ENCODE data around the gene MFSD6.
"Not testable (repeated sequence)": the region's sequence is repeated elsewhere in the genome, so short reads cannot be mapped to it uniquely, and the experiment has no call there.

MFSD6 gene

GRCh38 chr2:190501702-190502407 is 93.7 kb downstream of the MFSD6 start:
- no peak for DNase-seq (ENCODE audit: low read depth)

GRCh38 chr2:190503088-190503487 is 94.9 kb downstream of the MFSD6 start:
- no peak for DNase-seq (ENCODE audit: low read depth)

- no peak for DNase-seq (ENCODE audit: low read depth)
Observed at GRCh38 chr2:190504912-190505311, 96.8 kb downstream of the MFSD6 start.

- no peak for DNase-seq (ENCODE audit: low read depth)
Observed at GRCh38 chr2:190505696-190506095, 97.5 kb downstream of the MFSD6 start.

- no peak for DNase-seq (ENCODE audit: low read depth)
Observed at GRCh38 chr2:190506666-190507065, 98.5 kb downstream of the MFSD6 start.

GRCh38 chr2:190507135-190507534 is 99.0 kb downstream of the MFSD6 start:
- DNase-seq (ENCODE audit: low read depth), result no peak

GRCh38 chr2:190509895-190510294 is 101.7 kb downstream of the MFSD6 start:
- not testable (repeated sequence) for DNase-seq (ENCODE audit: low read depth)

- DNase-seq (ENCODE audit: low read depth), result peak; percentile 34
Observed at GRCh38 chr2:190511104-190511503, 102.9 kb downstream of the MFSD6 start.

- DNase-seq (ENCODE audit: low read depth), result no peak
Observed at GRCh38 chr2:190512539-190513095, 104.5 kb downstream of the MFSD6 start.

- DNase-seq (ENCODE audit: low read depth), result no peak
Observed at GRCh38 chr2:190513877-190514276, 105.7 kb downstream of the MFSD6 start.

GRCh38 chr2:190514676-190515075 is 106.5 kb downstream of the MFSD6 start:
- DNase-seq (ENCODE audit: low read depth), result no peak

- no peak for DNase-seq (ENCODE audit: low read depth)
Observed at GRCh38 chr2:190515687-190516086, 107.5 kb downstream of the MFSD6 start.

GRCh38 chr2:190517468-190517867 is 109.3 kb downstream of the MFSD6 start:
- DNase-seq (ENCODE audit: low read depth), result no peak

GRCh38 chr2:190519975-190520767 is 112.0 kb downstream of the MFSD6 start:
- DNase-seq (ENCODE audit: low read depth), result no peak

- no peak for DNase-seq (ENCODE audit: low read depth)
Observed at GRCh38 chr2:190524928-190525327, 116.8 kb downstream of the MFSD6 start.

- no peak for DNase-seq (ENCODE audit: low read depth)
Observed at GRCh38 chr2:190526105-190526750, 118.1 kb downstream of the MFSD6 start.

- DNase-seq (ENCODE audit: low read depth), result no peak
Observed at GRCh38 chr2:190527214-190527613, 119.1 kb downstream of the MFSD6 start.

- DNase-seq (ENCODE audit: low read depth), result no peak
Observed at GRCh38 chr2:190527918-190528317, 119.8 kb downstream of the MFSD6 start.

- peak; percentile 88 for DNase-seq (ENCODE audit: low read depth)
Observed at GRCh38 chr2:190528521-190529001, 120.4 kb downstream of the MFSD6 start.

- DNase-seq (ENCODE audit: low read depth), result no peak
Observed at GRCh38 chr2:190529486-190530247, 121.5 kb downstream of the MFSD6 start.

GRCh38 chr2:190530248-190530900 is 122.2 kb downstream of the MFSD6 start:
- no peak for DNase-seq (ENCODE audit: low read depth)
